Sigmoid colon (tissue), 7 donors: ENCODE data around the gene ISL1. TPM values are rescaled to one million over a fixed set of nuclear protein-coding genes. Genes with fewer than 3 reads are reported as not detected.
A peak's percentile ranks its signal among the peaks of the same experiment; 100 is the strongest.

Experiments used
- DNase-seq: peaks from one replicate; pipeline ENCODE4 v3.0.0-alpha.2; 2019
- H3K27ac ChIP-seq, 4 donors: fragments of 200-600 bp; sonication (generic); one replicate each; pipeline ENCODE4 v1.5.1; 2016 to 2019; ENCODE audit warnings: mild to moderate bottlenecking in 1 of 4
- H3K27me3 ChIP-seq, 3 donors: fragments of 200-600 bp; sonication (generic); one replicate each; pipeline ENCODE4 v1.5.1; 2019; ENCODE audit warnings: mild to moderate bottlenecking in 1 of 3
- H3K36me3 ChIP-seq, 4 donors: fragments of 200-600 bp; sonication (generic); one replicate each; pipeline ENCODE4 v1.5.1; 2016 to 2019
- H3K4me1 ChIP-seq, 4 donors: fragments of 200-600 bp; sonication (generic); one replicate each; pipeline ENCODE4 v1.5.1; 2017 to 2019
- H3K4me3 ChIP-seq, 4 donors: fragments of 200-600 bp; sonication (generic); one replicate each; pipeline ENCODE4 v1.5.1; 2017 to 2019; ENCODE audit warnings: mild to moderate bottlenecking in 2 of 4, moderate library complexity in 1 of 4
- H3K9me3 ChIP-seq, 4 donors: fragments of 200-600 bp in 3 of 4; sonication (generic) in 3 of 4; one replicate each; pipeline versions ENCODE4 v1.5.1 to v1.6.1; 2013 to 2019
- CTCF ChIP-seq, 4 experiments: fragments of 450-650 bp in 3 of 4; fragments of 200-600 bp in 1 of 4; IDR thresholded peaks; one replicate each; pipeline ENCODE4 v1.5.1; 2016 to 2019; ENCODE audit warnings: antibody characterized with exemption in 4 of 4, mild to moderate bottlenecking in 3 of 4, moderate library complexity in 2 of 4
- EP300 ChIP-seq, 4 donors: sonication (generic); formaldehyde crosslinking; IDR thresholded peaks; one replicate each; pipeline ENCODE4 v1.6.1; 2017; ENCODE audit warnings: antibody characterized with exemption in 4 of 4
- POLR2A ChIP-seq, 2 donors: fragments of 450-650 bp; IDR thresholded peaks; one replicate each; pipeline ENCODE4 v1.6.1; 2016; ENCODE audit warnings: antibody characterized with exemption in 2 of 2, mild to moderate bottlenecking in 2 of 2, moderate library complexity in 2 of 2
- POLR2AphosphoS5 ChIP-seq, 4 donors: sonication (generic); formaldehyde crosslinking; IDR thresholded peaks; one replicate each; pipeline ENCODE4 v1.6.1; 2017; ENCODE audit warnings: antibody characterized with exemption in 4 of 4
- WGBS, 2 donors: extraction: QIAGEN DNeasy Blood & Tissue Kit; methylation state at CpG; one replicate each; pipeline ENCODE4 v1.1.7; 2013; 5-methylcytosine and 5-hydroxymethylcytosine counted together
- intact Hi-C: fragments of 100-400 bp; cut with DNase I; formaldehyde crosslinking; loops from one replicate; pipeline ENCODE4 v1.15.1; 2023
- polyA plus RNA-seq, 3 donors: library from polyadenylated mRNA; stranded (reverse); fragments of 200-250 nt; gene quantifications; one replicate each; pipeline ENCODE4 v1.2.3, GENCODE V29; 2013
- total RNA-seq, 4 donors: library from RNA; depleted of rRNA; stranded (reverse); fragments of >200 nt; gene quantifications; one replicate each; pipeline ENCODE4 v1.1.0, GENCODE V29; 2016
- donor health status: healthy with polysubstance abuse.
- donor health status: Bipolar disorder and iron deficiency.
- donor health status: healthy.

The ISL1 gene
- total and polyA plus RNA-seq, 7 donors, result 0.46 to 1.2 (median 1.1) TPM

GRCh38 chr5:51380603-51381207, 2.5 kb upstream of the ISL1 start:
- intact Hi-C loops, result loop anchor here (5.0 to 10.0 kb wide), 2 partner anchors 37 to 416 kb away; no protein-coding TSS in a partner anchor
- no peak overlapping the region for H3K4me3 ChIP-seq
- TF ChIP-seq EP300 (IDR thresholded peaks at IDR 0.05) (no peak), POLR2AphosphoS5 (IDR thresholded peaks at IDR 0.05) (no peak), CTCF (IDR thresholded peaks at IDR 0.05) (peak in 2 of 4 experiments; percentile 26 to 54), POLR2A (IDR thresholded peaks at IDR 0.05) (no peak)
- H3K36me3 ChIP-seq, result no peaks in the 10 kb centered on the region
- no peaks in the 10 kb centered on the region for H3K9me3 ChIP-seq
- H3K27ac ChIP-seq, result peak overlapping the region in 1 of 4 donors; percentile 83
- peaks cover 0 to 16% (median 5%) of the 10 kb centered on the region in 4 donors for H3K4me1 ChIP-seq
- no peak for DNase-seq
- peaks cover 0 to 93% (median 10%) of the 10 kb centered on the region in 3 donors for H3K27me3 ChIP-seq
- 5 to 8% methylated on average over 7 of the region's 7 CpGs for WGBS, 2 donors

DNA sequence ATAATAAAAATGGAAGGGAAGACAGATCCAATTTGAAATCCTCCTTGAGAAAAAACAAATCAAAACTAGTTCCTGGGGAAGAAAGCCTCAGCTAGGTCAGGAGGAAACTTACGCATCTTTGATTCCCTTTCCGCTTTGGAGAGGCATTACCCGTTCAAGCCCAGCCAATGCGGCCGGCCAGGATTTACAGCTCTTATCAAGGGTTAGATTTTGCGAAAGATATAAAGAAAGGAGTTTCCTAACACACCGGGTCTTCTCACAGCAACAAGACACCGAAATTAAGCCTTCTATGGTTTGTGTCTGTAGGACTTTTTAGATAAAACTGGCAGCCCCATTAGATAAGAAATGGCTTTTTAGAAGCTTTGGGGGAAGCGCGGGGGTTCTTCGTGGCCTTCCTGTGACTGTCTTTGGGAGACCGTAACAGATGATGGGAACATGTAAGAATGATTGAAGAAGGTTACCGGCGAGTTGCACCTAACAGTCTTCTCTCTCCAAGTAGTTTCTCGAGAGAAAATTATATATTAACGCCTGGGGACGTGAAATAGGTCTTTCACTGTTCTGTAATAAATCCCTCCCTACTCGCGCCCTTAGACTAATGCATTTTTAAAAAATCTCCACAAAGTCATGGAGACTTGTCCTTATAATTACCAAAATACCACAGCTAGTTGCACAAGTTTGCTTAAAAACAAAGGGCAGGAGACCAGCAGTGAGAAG, 1.3 kb upstream of the ISL1 start:
- whole genome bisulfite sequencing, 2 donors, result 9 to 10% methylated on average over 19 of the region's 19 CpGs
- peak overlapping the region; percentile 52 to 68 (median 56) for H3K4me3 ChIP-seq
- H3K27me3 ChIP-seq, result peaks cover 0 to 95% (median 10%) of the 10 kb centered on the region in 3 donors
- no peak for DNase-seq
- peak overlapping the region in 2 of 4 donors; percentile 83 to 86 for H3K27ac ChIP-seq
- no peak for TF ChIP-seq POLR2AphosphoS5 (IDR thresholded peaks at IDR 0.05)
- TF ChIP-seq EP300 (IDR thresholded peaks at IDR 0.05), result no peak
- no peak for TF ChIP-seq CTCF (IDR thresholded peaks at IDR 0.05)
- TF ChIP-seq POLR2A (IDR thresholded peaks at IDR 0.05), result no peak
- H3K4me1 ChIP-seq, result peaks cover 0 to 16% (median 5%) of the 10 kb centered on the region in 4 donors
- H3K9me3 ChIP-seq, result no peaks in the 10 kb centered on the region
- intact Hi-C loops, result loop anchor here (5.0 to 10.0 kb wide), 2 partner anchors 35 to 417 kb away; no protein-coding TSS in a partner anchor
- no peaks in the 10 kb centered on the region for H3K36me3 ChIP-seq

DNA sequence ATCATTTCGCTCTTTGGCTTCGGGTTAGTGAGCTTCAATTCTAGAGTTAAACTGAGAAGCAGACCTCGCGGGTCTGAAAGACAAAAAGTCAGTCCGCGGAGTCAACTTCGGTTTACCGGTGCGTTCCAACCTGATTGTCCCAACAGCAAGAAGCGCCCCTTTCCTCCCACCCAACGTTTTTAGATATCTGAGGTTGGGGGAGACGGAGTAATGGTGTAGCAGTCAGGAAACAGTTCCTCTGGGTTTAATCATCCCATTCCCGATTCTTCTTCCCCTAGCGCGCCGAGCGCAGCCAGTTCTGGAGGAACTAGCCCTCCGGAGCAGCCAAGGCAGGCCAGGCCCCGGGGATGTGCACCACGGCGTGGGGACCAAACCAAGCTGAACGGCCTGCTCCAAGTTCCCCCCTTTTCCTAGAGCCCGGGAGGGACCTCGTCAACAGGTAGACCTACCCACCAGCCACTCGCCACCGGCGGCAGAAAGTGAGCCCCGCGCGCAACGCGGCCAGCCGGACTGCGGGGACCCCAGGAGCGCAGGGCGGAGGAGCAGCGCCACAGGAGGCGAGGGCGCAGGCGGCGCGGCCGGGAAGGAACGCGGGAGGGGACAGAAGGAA, 622 bp upstream of the ISL1 start:
- 4 to 7% methylated on average over 45 of the region's 45 CpGs for WGBS, 2 donors
- intact Hi-C loops, result loop anchor here (5.0 to 10.0 kb wide), 2 partner anchors 35 to 418 kb away; no protein-coding TSS in a partner anchor
- Histone ChIP-seq H3K36me3 (no peaks in the 10 kb centered on the region), H3K4me1 (peaks cover 0 to 19% (median 9%) of the 10 kb centered on the region in 4 donors), H3K9me3 (no peaks in the 10 kb centered on the region), H3K27ac (peak overlapping the region in 3 of 4 donors; percentile 69 to 86 (median 83)), H3K4me3 (peak overlapping the region; percentile 52 to 68 (median 56)), H3K27me3 (peaks cover 0 to 95% (median 10%) of the 10 kb centered on the region in 3 donors)
- no peak for DNase-seq
- no peak for TF ChIP-seq POLR2A (IDR thresholded peaks at IDR 0.05)
- TF ChIP-seq POLR2AphosphoS5 (IDR thresholded peaks at IDR 0.05), result no peak
- no peak for TF ChIP-seq CTCF (IDR thresholded peaks at IDR 0.05)
- no peak for TF ChIP-seq EP300 (IDR thresholded peaks at IDR 0.05)

- Histone ChIP-seq H3K36me3 (no peaks in the 10 kb centered on the region), H3K4me3 (peak overlapping the region; percentile 52 to 68 (median 56)), H3K27me3 (peaks cover 0 to 95% (median 6%) of the 10 kb centered on the region in 3 donors), H3K4me1 (peaks cover 0 to 24% (median 11%) of the 10 kb centered on the region in 4 donors), H3K9me3 (no peaks in the 10 kb centered on the region), H3K27ac (peak overlapping the region in 2 of 4 donors; percentile 83 to 86)
- WGBS, 2 donors, result 10 to 21% methylated on average over 12 of the region's 12 CpGs
- no peak for DNase-seq
- intact Hi-C loops, result loop anchor here (5.0 to 10.0 kb wide), 2 partner anchors 33 to 420 kb away; no protein-coding TSS in a partner anchor
- TF ChIP-seq POLR2A (IDR thresholded peaks at IDR 0.05) (no peak), POLR2AphosphoS5 (IDR thresholded peaks at IDR 0.05) (no peak), EP300 (IDR thresholded peaks at IDR 0.05) (no peak), CTCF (IDR thresholded peaks at IDR 0.05) (no peak)
Measured at GRCh38 chr5:51384281-51384840, 1.1 kb downstream of the ISL1 start.
